ENCODE data around the gene CNTN5.
A peak's percentile ranks its signal among the peaks of the same experiment; 100 is the strongest.

The CNTN5 gene

DNA sequence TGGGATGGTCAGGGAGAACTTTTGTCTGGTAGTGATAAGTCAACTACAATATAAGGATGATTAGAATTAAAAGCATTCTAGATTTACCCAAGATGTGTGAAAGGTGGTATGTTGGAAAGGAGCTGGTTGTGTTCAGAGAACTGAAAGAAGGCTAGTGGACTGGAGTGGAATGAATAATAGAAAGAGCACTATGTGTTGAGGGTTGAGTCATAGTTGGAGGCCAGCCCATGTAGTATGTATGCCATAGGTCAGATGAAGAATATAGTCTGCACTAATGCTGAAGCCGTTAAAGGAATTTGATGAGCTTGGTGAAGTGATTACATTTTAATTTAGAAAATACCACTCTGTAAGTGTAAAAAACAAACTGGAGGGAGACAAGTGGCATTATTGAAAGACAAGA lies 514.1 kb downstream of the CNTN5 start:
- DNase-seq, result no peak

DNA sequence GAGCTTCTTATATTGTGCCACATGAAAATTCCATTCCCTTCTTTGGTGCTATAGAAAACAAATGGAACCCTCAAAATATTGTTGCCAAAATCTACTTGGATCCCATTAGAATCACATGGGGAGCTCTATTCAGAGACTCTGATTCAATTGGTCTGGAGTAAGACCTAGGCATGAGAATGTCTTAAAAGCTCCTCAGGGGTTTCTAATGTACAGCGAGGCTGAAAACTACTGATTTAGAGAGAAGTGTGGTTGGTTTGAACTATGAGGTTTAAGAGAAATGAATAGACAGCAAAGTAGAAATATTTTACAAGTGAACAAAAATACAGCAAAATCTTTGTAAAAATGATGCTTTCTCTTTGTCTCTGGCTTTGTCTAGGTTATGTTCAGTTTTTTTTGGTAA lies 514.7 kb downstream of the CNTN5 start:
- DNase-seq, result no peak

DNA sequence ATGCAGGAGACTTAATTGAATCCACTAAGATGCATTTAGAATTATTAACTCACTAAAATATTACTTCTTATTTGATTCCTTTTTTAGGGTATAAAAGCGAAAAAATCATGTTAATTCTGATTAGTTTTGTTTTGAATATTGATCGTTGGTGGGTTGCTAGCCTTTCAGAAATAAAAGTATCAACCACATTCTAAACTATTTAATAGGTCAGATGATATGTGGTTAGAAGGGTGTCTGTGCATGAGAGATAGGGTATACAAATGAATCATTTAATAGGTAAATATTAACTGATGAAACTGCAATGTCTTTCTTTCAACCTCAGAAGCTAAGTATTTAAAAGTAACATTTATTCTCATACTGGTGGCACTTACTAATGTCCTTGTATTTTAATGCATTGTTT lies 515.1 kb downstream of the CNTN5 start:
- DNase-seq, result no peak

DNA sequence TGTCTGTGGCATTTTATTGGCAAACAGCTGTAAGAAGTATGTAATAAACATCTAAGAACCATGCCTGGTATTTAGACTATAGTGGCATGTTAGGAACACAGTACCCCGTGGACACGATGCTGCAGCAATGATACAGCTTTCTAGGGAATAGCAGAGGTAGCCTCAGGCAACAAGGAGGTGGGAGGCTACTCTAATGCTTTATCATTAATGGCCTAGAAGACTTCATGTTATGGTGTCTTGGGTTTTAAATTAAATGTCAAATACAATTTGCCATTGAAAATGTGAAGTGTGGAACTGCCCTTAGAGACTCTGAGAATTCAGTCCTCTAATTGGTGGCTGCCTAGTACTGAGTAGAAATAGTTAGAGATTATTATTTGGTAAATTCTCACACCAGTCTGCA lies 516.9 kb downstream of the CNTN5 start:
- DNase-seq, result no peak

DNA sequence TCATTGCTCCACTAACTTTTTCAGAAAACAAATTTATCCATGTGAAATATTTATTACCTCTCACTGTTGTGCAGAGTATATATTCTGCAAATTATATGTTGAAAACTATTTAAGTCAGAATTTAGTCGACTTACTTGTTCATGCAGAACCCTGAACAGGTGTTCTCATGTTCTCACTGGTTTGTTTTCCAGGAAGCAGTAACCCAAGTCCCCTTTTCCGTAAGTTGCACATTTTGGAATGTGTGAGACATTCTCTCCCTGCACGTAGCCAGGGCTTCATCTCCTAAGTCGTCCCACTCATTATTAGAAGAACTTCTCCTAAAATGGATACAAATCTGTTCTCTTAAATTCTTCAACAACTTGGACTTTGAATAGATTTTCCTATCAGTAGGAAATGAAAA lies 524.9 kb downstream of the CNTN5 start:
- DNase-seq, result no peak

DNA sequence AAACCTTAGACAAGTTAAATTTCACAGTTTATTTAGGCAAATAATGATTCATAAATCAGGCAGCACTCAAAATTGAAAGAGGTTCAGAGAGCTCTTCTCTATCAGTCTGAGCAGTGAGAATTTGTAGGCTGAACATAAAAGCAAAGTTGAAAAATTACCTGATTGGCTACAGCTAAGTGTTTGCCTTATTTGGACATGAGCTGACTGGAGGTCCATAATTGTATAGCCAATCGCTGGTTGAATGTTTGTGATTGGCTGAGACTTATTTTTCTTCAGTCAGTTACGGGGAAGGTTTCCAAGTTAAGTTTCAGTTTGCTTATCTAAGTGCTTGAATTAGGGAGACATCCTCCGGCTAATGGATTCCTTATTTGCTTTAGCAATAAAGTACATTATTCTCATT lies 527.5 kb downstream of the CNTN5 start:
- no peak for DNase-seq

DNA sequence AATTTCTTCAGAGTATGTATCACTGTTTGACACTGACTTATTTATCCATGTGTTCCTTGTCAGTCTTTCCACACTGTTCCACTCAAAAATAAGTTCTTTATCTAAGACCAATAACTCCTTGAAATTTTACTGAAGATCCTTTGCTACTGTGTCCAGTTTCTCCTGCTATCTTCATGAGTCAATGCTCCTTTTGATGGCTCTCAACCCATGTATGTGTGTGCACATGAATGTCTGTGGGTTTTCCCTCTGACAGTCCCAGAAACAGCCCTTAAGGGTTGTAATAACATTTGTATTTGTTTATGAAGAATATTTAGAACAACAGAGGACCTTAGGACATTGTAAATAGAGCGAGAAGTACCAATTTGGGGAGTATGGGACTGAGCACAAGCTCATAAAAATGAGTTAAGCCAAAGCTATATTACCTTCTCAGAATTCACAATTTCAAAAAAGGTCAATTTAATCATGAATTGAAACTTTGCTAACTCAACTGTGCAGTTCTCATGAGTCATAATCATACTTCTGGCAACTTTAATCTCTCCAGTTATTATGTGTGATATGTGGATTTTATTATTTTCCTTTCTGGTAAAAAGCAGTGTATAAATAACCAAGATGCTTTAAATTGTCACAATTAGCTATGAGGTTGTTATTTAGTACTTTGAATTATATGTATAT lies 533.6 kb downstream of the CNTN5 start:
- DNase-seq, result no peak

DNA sequence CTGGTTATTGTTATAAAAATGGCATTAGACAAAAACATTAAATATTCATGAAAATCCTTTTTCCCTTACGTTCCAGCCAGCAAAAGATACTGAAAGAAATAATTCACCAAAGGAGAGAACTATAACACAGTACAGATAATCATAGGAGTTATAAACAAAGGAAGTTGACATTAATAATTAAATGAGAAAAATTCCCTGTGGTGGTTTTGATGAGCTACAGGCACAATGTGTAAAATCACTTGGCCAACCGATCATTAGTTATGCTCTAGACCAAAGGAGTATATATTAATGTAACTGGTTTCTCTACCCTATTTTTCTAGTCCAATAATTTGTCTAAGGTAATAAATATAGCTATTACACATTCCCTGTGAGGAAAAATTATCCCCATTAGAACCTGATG lies 534.7 kb downstream of the CNTN5 start:
- DNase-seq, result no peak

DNA sequence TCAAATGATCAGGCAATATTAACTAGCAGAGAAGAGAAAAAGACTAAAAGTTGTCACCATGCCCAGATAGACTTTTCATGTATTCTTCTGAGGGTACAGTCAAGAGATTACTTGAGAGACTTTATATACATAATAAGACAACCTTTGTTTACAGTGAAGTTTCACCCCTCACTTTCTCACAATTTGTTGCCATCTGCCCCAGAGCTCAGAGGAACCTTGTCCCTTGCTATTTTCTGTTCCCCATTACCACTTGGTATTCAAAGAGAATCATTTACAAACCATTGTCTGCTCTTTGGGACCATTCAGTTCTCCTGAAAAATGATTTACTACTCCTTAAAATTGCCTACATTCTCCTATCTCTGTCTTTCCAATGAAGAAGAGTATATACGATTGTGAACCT lies 544.6 kb downstream of the CNTN5 start:
- DNase-seq, result no peak

DNA sequence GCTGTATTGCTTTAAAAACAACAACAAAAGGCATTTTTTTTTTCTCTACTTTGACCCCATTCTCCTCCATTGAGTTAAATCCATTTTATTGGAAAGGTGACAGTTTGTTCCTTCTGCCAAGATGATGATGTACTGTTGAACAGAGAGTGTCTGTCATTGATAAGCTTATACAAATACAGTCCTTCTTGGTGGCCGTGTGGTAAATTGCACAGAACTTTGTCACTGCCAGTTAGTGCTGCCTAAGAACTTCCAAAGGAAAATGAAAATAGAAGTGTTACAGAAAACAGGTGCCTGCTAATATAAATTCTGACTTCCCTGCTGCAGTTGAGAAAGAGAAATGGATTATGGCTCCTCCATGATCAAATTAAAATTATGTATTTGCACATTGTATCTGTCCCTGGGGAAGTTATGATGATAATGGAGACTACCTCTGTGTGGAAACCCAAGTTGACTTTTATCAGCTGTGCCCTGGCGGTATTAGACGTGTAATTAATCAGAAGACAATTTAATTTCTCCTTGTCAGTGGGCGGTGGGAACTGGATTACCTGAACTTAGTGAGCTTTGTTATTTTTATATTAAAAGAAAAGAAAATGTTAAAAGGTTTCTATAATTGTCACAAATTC lies 546.7 kb downstream of the CNTN5 start:
- DNase-seq, result no peak

DNA sequence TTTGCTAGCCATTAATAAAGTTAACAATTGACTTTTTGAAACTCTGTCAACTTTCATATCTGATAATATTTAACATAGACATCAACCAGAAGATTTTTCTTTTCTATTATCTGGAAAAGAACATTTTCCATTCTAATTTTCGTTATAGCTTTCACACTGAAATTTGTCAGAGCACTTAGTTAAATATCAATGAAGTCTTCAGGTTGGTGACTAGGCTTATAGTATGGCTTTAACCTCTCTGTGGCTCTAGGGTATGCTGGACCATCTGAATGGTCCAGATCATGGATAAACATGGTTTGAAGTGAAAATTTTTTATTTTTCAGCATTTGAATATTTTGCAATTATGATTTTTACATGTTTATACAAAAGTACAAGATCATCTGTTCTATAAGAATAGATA lies 548.1 kb downstream of the CNTN5 start:
- DNase-seq, result no peak

DNA sequence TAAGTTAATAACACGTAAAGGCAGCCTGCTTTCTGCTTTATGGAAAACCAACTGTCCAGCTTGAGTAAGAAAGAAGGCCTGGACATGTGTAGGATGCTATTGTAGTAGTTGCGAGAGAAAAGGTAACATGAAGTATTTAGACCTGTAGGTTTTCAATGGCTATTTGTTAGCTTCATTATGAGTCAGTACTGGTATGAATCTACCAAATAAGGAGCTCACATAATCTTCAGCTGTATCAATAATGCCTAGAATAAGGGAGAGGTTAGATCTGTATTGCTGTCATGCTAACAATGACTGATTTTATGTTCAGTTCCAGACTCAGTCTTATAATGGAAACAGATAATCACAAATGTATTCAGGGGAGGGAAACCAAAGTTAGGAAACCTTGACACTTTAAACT lies 550.3 kb downstream of the CNTN5 start:
- no peak for DNase-seq

DNA sequence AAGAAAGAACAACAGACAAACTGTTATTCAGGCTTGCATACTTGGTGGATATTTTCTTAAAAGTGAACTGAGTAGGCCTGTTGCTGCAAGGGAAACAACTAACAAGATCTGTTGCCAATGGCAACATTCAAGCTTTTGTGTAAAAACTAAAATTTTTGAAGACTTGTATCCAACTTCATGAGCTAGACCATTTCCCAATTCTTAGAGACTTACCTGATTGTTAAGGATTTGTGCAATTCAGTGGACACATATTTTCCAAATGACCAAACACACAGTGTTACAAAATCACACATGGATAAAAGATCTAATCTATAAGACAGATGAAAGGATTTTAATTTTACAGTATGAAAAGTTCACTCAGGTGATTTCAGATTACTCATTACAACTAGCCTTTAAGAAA lies 564.1 kb downstream of the CNTN5 start:
- no peak for DNase-seq

DNA sequence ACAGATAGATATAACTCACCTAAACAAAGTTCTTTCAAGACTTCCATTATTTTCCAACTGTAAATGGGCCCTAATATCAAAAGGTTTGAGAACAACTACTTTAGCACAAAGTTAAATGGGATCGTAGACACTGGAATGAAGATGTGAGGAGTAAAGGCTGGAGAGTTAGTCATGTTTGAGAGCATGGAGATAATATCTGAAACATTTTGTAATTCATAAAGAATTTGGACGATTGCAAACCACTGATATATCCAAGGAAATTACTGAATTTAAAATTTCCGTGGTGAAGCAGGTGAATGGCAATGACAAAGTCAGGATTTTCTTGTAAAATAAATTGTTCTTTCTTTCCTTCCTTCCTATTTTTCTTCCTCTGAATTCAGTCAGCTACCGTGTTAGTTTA lies 564.9 kb downstream of the CNTN5 start:
- no peak for DNase-seq

DNA sequence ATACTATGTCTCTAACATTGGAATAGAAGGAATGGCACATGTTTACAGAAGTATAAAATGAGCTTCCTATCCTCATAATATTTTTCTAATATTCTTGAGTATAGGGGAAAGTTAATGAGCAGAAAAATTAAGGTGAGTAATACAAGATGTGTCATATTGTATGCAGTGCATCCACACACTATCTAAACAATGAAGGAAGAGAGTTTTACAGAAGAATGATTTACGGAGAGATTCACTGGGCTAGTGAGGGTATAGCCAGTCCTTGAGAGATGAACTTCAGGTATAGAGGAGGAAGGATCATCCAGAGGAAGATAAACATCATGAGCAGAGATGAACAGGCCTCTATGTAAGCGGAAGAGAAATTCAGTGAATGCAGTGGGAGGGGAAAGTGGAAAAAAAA lies 569.0 kb downstream of the CNTN5 start:
- no peak for DNase-seq

DNA sequence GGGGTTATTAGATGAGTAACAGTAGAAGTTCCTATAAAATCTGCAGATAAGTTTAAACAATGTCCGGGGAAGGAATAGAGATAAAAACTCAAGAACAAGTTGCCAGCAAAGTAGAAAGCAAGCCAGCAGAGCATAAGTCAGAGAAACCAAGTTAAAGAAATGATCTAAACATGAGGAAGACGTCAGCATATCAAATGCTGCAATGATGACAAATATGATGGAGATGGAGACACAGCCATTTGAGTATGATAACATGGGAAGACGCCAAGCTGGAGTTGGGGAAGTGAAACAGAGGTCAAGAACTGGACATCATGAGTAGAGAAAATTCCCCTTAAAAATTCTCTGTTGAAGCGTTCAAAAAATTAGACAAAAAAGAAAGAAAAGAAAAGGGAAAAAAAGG lies 571.5 kb downstream of the CNTN5 start:
- peak; percentile 11 for DNase-seq

DNA sequence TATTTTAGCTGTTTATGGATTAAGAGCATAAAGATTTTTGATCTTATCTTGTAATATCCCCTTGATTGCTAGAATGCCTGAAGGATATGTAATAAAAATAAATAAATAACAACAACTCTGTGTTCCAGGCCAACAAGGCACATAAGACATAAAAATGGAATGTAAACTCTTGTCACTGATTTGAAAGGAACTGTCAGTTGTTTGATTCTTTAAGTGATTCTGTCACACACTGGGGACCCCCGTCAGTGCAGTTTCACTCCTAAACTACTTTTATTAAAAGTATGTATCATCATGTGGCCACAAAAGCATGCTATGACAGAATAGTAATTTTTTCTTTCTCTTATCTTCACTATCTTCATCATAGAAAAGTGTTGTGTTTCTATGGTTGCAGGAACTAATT lies 572.4 kb downstream of the CNTN5 start:
- DNase-seq, result no peak

DNA sequence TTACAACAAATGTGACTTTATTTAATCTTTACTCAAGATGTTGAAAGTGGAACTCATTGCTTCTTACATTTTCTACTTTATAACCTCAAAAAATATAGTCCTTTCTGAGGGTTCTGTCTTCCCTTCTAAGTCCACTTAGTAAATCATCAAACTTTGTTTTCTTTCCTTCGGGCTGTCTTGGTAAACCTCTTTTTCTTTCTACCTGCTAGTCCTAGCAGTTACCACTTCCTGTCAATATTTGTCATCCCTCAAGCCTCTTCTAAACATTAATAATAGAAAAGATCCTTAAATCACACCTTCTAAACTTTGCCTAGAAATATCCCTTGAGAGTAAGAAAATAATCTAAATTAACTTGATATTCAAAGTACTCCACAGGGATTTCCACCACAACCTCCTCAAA lies 580.4 kb downstream of the CNTN5 start:
- no peak for DNase-seq

DNA sequence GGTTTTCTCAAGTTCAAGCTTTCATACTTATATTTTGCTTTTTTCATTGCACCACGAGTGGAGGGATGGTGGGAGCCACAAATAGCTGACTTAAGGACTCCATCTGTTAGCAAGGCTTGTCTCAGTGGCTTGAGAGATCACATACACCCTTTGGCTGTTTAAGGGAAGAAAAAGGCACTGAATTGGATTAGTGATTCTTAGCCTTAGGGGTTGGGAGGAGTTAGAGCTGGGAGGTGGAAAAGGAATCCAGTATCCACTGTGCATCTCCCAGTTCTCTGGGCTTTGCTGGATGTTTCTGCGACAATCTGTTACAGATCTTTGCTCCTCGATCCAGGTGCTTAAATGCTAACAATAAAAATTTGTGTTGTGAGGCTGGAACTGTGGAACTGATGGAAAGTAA lies 593.6 kb downstream of the CNTN5 start:
- DNase-seq, result no peak

DNA sequence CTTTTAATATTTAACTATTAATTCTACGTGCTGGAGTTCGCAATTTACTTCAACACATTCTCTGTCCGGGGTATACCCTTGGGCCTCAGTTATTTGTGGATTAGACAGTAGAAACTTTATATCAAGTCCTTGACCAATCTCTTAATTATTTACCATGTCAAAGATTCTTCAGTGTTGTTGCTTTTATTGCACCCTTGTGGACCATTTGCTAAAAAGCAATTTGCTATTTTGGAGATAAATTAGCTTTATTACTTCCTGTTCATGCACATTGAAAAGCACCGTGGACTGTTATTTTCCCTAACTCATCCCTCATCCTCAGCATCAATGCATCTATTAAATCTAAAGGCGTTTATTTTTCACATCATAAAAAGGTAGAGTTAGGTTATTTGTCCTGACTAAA lies 609.9 kb downstream of the CNTN5 start:
- no peak for DNase-seq

DNA sequence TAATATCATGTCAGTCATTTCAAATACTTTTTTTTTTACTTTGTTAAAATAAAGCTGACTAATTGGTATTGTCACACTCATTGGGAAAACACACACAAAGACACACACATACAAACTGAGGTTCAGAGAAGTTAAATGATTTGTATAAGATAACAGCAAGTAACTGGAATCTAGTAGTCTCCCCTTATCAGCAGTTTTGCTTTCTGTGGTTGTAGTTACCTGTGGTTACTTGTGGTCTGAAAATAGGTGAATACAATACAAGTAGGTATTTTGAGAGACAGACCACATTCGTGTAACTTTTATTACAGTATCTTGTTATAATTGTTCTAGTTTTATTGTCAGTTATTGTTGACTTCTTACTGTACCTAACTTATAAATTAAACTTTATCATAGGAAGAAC lies 610.9 kb downstream of the CNTN5 start:
- DNase-seq, result no peak

DNA sequence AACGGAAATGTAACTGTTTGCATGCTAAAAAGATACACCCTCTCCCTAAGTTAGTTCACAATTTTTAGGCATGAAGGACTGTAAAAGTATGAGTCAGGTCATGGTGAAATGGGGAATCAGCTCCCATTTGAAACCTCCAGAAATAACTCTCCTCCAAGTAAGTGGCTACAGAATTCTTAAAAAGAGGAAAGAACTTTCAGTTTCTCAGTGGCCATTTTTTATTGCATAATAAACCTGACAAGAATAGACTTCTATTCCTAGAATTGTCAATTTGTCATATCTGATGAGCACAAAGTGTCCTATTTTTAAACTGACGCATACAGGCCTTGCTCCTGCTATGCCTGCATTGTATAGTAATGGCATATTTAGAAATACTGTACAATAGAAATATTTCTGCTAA lies 612.2 kb downstream of the CNTN5 start:
- no peak for DNase-seq

DNA sequence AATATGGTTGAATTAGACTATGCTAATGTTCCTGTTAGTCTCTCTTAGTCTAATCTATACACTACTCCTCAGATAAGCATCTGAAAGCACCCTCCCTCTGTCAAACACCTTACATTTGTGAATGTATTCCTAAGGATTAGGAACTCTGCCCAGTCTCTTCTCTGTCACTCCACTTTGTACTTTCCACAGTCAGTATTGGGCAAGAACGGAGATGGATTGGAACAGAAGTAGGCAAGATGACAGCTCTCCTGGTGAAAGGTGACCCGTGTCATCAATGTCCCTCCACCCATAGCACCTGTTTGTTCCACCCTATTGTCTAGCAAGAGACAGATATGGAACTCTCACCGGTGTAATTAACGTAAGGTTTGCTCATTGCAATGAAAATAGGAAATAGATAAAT lies 613.8 kb downstream of the CNTN5 start:
- DNase-seq, result no peak

DNA sequence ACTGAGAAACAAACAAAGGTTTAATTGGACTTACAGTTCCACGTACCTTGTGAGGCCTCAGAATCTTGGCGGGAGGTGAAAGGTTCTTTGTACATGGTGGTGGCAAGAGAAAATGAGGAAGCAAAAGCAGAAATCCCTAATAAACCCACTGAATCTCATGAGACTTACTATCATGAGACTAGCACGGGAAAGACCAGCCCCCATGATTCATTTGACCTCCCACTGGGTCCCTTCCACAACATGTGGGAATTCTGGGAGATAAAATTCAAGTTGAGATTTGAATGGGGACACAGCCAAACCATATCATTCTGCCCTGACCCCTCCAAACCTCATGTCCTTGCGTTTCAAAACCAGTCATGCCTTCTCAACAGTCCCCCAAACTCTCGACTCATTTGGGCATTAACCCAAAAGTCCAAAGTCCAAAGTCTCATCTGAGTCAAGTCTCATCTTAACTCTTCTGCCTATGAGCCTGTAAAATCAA lies 617.4 kb downstream of the CNTN5 start:
- no peak for DNase-seq

DNA sequence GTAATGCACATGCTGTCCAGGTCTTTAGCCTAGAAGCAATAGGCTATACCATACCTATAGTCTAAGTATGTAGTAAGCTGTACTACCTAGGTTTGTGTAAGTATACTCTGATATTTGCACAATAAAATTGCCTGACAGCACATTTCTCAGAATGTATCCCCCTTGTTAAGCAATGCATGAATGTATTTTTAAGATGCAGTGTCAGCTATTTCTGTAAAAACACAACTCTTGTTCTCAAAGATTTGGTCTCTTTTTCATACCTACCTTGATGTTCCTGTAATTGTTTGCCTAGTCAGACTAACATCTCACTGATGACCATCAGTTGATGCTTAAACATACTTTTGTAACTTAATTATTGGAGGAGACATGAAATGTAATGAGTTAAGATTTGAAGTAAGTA lies 619.9 kb downstream of the CNTN5 start:
- DNase-seq, result no peak

Measured in suppressor macrophage treated with lipopolysaccharide for 4 hours (primary cell).